HepG2 (cell line): Measurements from ENCODE around the gene ABCG5.
A peak's percentile ranks its signal among the peaks of the same experiment; 100 is the strongest.

Experiments
- POLR2A ChIP-seq, 2 experiments: IDR thresholded peaks; 2 replicates each; pipeline ENCODE4 v1.6.1; 2011; ENCODE audit warnings: low read depth in 2 of 2, low read length in 2 of 2, mild to moderate bottlenecking in 1 of 2, moderate library complexity in 1 of 2; ENCODE audit not compliant: insufficient read depth in 1 of 2
- TF ChIP-seq, protein P1 (sequence below): sonication (generic); formaldehyde crosslinking; IDR thresholded peaks from 2 replicates; pipeline ENCODE4 v1.5.0; 2020; ENCODE audit warnings: missing genetic modification reagents, mild to moderate bottlenecking, borderline replicate concordance

DNA sequence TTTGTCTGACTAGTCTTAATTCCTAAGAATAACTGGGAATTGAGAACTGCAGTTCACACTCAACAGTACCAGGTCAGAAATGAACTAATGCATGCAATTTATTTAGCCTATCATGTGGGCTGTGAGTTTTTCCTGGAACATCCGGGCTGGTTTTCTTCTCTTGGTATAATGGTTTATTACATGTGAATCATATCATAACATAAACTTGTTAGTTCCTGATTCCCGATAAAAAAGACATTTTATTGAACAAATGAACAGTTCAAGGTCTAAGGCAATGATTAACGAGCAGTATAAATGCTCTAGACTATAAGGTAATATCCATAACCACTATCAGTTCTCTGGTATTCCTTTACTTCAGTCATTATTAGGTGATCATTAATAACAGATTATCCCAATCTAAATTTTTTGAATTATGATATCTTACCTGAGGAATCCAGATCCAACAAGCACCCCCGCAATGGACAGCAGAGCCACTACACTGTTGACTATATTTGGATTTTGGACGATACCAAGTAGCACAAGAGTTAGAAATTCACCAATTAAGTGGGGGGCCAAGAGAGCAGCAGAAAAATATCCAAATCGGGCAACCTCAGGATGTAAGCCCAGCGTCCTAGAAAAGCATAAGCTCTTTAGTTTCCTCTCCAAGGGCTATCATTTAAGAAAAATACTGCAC lies 19.0 kb downstream of the ABCG5 start:
- TF ChIP-seq, protein P1, sequence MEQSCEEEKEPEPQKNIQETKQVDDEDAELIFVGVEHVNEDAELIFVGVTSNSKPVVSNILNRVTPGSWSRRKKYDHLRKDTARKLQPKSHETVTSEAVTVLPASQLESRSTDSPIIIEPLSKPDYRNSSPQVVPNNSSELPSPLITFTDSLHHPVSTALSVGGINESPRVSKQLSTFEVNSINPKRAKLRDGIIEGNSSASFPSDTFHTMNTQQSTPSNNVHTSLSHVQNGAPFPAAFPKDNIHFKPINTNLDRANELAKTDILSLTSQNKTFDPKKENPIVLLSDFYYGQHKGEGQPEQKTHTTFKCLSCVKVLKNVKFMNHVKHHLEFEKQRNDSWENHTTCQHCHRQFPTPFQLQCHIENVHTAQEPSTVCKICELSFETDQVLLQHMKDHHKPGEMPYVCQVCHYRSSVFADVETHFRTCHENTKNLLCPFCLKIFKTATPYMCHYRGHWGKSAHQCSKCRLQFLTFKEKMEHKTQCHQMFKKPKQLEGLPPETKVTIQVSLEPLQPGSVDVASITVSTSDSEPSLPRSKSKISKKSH (CRISPR knock-in tag), result no peak
- 0 out of 4 replicates have a peak, but pooled peaks of 1 of the 2 experiments have one; percentile 22 for TF ChIP-seq POLR2A (IDR thresholded peaks at IDR 0.05; ENCODE audit: insufficient read depth in 1 of 2, low read depth in 2 of 2, low read length in 2 of 2)
